Activated CD4-positive, alpha-beta T cell treated with anti-CD3 and anti-CD28 coated beads for 4 hours (primary cell): ENCODE data around the gene SRP14.
"Not testable (repeated sequence)": the region's sequence is repeated elsewhere in the genome, so short reads cannot be mapped to it uniquely, and the experiment has no call there.

Experiments used
- DNase-seq, 2 donors: peaks; one replicate each; pipeline ENCODE4 v3.0.0-alpha.2; 2020

Gene SRP14

DNA sequence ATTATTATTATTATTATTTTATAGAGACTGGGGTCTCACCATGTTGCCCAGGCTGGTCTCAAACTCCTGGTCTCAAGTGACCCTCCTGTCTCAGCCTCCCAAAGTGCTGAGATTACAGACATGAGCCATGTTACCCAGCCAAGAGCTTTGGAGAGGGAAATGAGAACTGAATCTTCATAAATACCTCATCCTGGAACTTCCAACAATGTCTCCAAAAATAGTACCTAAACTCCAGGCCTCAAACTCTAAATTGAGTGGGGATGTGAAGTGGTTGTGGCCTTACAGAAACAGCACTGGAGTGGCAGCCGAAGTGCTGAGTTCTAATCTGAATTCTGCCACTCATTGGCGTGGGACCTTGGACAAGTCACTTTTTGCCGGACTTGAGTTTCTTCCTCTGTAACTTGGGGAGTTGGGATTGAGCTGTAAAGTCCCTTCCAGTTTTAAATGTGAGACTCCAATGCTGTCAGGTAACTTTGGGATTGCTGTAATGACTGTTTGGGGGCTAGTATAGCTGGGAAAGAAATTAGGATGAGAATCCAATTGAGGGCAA lies 10.0 kb upstream of the SRP14 start:
- no peak for DNase-seq

DNA sequence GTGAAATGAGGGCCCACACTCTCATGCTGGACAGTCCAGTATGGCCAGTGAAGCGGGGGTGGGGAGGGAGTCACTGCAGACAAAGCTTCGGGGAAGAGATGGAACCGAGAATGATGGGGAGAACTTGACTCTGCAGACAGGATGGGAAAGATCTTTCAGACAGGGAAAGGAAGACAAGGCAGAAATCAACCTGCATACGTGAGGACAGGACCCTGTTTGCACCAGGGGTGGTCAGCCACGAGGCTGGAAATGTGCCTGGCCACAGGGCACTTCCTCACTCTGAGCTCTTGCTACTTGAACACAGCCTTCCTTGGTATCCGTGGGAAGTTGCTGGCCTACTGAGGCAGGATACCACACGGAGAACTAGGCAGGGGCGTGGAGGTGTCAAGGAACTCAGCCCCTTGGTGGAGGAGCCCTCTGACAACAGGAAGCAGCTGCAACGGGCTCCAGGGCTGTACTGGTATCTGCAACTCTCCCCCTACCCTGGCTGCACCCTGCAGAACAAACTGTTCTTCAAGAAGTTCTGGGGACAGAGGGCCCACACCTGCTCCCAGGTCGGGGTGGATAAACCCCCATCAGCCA lies 9.3 kb upstream of the SRP14 start:
- no peak for DNase-seq

DNA sequence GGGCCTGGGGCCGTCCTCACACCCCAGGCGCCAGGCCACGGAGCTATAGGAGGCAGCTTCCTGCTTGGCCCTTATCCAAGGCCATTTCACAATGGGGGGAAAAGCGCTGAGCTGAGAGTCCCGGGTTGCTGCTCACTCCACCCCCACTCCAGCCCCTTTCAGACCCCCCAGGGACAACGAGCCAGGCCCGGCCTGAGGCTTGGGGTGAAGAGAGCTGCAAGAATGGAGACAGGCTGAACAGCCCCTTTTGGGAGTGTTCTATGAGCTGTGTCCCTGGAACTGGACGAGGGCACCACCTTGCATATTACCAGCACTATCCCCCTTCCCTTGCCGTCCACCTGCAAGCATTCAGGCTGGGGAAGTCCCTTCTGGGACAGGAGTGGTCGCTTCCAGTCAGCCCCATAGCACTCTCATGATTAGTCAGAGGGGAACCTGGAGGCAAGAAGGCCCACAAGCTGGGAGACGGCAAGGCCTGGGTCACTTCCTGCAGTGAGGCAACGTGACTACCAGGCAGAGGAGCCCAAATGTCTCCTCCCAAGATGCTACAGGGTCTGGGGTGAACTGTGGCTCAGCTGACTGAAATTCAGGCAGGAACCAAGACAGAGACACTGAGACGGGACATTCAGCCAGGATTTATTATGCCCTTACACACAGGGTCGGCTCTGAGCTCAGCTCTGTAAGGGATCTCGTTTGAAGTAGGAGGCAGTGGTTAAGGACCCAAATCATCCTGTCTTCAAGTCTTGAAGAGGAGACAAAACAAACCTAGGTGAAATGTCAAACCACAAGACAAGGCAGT lies 8.6 kb upstream of the SRP14 start:
- DNase-seq, result peak; percentile 60 to 63

DNA sequence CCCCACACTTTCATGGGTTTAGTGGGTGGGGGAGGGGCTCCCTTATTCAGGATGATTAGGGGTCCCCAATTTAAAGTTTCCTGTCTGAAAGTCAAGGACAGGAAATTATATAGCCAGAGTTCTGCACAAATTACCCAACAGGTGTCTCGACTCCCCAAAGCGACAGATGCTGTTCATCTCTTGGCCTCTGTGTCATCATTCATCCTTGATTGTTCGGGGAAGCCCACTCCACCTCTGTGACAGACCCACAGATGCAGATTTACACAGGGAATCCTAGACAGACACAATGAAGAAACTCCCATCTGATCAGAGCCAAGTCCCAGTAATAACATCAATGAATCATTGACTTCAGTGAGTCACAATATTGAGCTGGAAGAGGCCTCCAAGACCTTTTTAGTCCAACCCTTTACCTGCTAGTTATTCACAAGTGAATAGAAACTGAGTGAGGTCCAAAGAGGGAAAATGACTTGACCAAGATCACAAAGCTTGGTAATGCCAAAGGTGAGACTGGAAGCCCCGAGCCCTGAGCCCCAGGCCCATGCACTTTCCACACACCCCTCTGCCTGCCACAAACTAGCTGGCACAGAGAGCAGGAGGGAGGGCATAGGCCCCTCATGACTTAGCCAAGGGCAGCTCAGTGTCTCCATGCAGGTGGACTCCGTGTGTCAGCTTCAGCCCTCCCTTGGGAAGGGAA lies 7.9 kb upstream of the SRP14 start:
- DNase-seq, result no peak

DNA sequence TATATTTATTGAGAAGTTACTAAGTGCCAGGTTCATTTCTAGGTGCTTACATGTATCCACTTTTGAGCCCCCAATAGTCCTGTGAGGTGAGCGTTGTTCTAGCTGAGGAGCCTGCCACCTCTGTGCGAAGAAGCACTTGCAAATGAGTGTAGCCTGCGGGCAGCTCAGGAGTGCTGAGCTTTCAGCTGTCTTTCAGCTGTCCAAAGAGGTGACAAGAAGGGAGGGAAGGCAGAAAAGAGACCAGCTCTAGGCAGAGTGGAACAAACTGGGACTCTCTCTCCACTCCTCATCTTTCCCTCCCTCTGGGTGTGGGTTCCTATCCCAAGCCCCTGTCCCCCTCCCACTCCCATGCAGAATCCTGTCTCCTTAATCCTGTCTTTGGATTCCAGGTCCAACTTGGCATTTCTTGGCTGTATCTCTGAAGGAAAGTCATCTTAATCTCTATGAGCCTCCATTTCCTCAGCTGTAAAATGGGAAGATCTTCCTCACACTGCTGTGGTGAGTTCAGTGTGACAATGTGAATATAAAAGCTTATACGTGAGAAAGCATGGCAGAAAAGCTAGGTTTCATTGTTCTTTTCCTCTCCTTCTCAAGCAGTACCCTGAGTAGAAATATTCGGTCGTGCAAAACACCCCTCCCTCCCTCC lies 6.7 kb upstream of the SRP14 start:
- no peak for DNase-seq

DNA sequence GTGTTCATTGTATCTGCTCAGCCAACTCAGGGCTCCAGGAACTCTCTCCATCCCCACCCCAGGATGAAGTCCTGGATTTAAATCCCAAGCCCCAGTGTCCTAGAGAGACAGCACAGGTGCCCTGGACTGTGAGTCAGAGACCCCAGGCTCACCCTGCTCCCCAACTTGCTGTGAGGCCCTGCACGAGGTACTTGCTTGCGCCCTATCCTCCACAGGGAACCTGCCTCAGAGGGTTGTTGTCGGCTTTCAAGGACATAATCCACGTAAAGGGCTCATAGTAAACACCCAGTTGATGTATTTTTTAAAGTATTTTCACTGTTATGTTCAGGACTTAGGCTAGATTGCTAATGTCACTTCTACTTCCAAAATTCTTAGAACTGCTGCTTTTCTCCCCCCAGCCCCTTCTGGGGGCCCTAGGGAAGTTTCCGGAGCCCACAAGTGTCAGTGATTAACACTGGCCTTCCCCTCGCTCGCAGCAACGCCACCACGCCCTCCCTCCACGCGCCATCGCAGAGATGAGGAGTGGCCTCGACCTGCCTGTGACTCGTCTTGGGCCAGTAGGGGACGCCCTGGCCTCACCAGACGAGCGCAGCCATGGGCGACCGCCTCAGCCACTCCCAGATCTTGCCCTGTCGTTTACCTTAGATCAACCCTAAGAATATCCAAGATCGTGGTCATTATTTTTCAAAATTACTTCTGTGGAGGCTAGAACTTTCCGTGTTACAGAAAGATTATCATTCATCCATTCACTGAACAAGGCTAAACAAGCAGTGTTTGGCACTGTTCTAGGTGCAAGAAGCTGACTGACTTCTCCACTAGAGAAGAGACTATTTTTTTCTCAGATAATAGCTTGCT lies 6.0 kb upstream of the SRP14 start:
- DNase-seq, result peak; percentile 81 to 84

DNA sequence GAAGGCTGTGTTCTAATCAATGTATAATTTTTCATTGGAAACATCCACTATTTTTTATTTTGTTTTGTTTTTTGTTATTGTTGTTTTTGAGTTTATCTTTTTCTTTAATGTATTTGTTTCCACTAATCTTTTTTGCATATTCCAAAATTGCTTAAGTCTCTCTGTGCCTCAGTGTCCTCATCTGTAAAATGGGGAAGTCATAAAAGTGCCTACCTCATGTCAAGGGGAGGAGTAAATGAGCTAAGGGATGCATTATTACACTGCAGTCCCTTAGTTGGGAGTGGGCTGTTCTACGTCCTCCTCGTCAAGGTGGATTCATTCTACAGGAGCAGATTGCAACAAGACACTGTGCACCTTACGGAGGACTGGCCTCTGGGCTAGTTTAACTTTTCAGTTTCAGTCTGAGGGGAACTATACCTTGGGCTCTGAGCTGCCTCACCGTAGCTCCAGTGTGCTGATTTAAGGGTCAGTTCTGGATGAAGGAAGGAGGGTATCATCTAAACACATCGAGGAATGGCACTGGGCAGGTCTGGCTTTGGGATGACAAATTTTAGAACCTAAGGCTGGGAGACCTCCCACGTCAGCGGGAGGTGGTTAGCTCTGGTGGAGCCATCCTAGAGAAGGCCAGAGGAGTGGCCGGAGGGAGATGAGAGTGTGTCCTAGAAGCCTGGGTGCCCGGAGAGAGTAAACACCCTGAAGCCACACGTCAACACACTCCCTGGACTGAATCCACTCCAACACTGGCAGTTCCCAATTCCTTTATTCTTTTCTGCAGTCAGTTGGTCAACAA lies 5.1 kb upstream of the SRP14 start:
- no peak for DNase-seq

DNA sequence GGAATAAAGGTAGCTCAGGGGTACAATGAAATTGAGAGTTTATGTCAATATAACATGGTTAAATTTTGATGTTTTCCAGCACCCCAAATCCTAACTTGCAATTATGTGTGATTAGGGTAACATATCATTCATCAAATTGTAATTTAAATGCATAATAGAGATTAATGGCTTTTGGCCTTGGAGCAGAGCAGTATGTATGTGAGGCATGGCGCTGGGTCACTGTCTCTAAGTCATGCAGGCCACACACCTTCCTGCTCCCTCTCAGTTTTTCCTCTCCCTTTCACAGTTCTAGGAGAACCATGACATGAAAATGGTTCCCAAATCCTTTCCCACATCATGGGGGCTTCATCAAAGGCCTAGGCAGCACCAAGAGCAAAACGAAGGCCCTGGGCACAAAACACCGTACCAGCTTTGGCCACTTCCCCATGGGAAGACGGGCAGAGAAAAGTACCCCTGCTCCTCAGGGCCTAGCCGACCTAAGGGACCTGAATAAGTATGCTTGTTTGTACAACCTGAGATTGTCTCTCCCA lies 3.9 kb upstream of the SRP14 start:
- DNase-seq, result no peak

DNA sequence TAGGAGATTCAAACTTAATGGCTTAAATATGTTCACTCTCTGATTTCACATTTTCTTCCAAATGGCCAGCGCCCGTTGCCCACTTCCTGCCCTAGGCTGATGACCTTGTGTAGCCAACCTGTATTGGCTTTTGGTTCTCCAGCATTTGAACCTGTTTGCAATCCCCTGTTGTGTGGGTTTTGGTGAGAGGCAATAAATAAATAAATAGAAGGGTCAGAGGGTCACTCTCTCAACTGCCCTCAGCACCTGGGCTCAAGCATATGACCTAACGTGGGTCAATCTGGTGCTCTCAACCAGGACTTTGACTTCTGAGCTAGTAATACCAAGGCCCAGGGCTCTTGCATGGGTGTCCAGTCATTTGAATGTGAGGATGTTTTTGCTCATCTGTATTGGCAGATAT lies 1.8 kb upstream of the SRP14 start:
- DNase-seq, result no peak

DNA sequence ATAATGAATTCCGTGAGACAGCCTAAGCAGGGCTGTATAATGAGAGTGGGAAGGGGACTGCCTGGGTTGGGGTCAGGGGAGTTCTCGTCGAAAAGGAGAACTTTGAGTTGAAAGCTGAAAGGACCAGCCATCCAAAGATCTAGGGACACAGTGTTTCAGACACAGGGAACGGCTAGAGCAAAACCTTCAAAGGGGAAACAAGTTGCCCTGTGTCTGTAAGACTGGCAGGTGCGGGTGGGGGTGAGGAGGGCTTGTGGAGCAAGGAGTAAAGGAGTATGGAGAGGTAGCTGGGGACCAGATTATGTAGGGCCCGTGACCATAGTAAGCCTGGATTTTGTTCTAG lies 1.3 kb upstream of the SRP14 start:
- DNase-seq, result no peak

DNA sequence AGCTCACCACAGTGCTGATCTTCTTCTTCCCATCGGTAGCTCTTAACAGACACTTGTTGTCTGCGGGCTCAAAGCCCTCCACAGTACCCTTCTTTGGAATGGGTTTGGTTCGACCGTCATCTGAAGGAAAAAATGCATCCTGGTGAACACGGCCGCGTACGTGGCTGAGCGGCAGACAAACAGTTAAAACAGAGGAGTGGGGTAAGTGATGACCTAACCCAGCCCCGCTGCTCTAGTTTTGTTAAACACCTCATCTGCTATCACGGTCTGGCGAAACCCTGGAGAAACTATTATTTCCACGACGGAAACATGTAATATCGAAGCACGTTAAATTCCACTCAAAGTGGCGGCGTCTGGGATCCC lies 725 bp downstream of the SRP14 start:
- DNase-seq, result no peak

DNA sequence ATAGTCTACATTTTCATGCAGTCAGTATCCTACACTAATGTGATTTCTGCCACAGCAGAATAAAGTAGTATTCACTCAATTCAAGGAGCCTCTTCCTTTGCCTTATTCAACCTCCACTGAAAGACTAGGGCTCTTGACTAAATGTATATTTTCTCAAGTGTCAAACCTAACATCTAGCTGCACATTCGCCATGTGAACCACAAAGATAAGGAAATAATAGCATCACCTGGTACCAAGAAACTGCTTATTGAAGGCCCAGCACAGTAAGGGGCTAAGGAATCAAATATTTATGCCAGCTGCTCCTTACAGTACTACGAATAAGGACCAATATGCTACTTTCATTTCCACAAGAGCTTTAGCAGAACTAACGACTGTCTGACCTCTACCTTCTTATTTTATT lies 1.3 kb downstream of the SRP14 start:
- DNase-seq, result no peak

DNA sequence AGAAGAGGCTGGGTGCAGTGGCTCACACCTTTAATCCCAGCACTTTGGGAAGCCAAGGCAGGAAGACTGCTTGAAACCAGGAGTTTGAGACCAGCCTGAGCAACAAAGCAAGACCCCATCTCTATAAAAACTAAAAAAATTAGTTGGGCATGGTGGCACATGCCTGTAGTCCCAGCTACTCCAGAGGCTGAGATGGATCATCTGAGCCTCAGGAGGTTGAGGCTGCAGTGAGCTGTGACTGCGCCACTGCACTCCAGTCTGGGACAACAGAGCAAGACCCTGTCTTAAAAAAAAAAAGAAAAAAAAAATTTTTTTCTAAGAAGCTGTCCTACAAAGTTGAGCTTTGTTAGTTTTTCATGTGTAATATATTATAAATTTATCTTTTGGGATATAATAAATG lies 3.8 kb downstream of the SRP14 start:
- DNase-seq, result not testable (repeated sequence)

DNA sequence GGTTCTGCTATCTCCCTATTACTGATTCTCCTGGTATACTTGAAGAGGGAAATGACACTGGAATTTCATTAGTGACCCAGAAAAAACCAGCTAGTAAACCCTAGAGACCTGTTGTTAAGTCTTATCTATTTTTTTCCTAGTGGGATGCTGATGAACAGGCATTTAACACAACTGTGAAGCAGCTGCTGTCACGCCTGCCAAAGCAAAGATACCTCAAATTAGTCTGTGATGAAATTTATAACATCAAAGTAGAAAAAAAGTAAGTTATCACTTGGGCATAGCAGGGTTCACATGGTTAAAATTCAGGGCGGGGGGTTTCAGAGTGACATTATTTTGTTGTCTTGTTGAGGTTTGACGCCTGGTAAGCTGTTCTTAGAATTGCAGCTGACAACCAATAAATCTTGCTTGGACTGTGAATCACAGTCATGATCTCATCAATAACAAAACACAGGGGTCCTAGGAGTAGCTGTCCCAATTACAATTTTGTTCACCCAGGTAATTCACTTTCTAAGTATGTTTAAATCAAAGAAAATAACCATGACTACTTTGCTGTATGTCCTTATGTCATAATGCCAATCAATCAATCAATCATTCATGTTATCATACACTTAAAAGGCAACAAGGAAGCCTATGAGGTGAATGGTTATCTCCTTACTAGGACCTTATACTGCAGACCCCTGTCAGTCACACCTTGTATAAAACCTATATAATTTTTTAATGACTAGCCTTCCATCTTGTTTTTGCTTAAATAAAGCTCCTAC lies 4.6 kb downstream of the SRP14 start:
- no peak for DNase-seq

DNA sequence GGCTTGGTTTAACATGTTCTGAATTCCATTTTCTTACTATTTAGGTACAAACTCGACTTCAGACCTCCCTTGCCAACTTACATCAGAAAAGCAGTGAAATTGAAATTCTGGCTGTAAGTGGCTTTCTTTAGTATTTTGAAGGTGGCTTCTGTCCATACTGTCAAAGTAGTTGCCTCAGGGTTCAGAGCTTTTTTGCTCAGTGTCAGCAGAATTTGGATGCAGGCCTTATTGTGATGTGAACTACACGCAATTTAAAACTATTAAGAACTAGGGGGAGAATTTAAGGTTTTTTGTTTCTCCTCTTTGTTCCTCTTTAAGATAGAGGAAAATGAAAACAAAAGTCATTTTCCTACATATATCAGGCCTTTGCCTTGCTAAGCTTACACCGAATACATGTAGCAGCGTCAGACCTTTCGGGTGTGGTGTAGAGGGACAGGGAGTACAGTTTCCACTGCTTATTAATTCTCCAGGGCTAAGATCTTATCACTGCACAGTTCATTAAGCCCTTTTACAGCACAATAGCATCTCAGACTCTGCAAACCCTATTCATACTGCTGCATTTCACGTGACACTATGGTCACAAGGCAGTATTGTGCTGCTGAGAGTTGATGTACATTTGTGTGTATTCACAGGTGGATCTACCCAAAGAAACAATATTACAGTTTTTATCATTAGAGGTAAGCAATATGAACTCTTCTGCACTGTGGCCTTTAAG lies 6.7 kb downstream of the SRP14 start:
- DNase-seq, result no peak

DNA sequence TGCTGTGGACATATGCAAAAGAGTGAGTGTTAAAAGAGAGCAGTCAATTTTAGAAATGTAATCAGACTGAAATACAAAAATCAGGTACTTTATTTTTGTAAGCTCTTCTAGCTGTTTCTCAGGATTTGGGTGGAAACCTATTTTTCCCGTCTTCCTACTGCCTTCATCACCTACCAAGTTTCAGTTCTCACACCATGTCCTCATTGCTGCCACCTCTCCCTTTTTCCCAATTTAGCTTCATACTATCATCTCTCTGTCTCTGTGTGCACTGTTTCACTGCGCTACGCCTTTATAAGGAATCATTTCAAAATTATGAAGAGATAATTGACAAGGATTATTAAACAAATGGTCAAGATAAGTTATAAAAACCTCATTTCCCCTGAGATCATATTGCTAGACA lies 7.7 kb downstream of the SRP14 start:
- DNase-seq, result no peak

DNA sequence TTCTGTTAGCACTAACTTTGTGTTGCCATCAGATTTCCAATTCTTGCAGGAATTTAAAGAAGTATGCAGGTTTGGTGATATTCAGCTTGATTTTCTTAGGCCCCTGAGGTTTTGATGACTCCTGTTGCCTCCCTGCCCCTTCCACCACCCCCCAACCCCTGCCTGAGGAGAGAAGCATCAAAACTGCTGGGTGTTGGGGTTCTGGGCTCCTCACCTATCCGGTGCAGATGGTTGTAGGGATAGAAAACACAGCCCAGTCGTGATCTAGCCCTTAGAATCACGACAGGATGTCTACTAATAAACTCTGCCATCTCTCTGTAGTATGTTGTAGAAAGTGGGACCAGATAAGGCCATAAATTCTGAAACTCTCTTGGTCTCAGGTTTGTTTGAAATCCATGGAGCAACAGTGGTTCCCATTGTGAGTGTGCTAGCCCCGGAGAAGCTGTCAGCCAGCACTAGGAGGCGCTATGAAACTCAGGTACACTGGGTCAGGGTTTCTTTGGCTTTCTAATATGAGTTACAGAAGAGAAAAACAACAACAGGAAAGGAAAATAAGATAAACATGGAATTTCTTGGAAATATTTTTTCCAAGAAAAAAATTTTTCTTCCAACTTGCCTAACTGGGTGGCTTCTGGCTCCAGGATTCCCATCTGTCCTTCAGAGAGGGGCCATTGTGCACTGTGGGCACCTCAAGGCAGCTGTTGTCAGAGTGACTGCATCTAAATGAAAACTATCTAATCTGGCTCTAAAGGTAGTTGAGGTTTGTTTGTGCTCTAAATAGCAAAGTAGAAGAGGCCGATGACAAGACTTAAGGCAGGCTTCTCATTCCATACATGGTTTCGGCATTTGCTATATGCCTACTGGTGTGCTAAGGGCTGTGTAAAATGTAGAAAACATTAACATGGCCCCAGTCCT lies 8.7 kb downstream of the SRP14 start:
- DNase-seq, result no peak

DNA sequence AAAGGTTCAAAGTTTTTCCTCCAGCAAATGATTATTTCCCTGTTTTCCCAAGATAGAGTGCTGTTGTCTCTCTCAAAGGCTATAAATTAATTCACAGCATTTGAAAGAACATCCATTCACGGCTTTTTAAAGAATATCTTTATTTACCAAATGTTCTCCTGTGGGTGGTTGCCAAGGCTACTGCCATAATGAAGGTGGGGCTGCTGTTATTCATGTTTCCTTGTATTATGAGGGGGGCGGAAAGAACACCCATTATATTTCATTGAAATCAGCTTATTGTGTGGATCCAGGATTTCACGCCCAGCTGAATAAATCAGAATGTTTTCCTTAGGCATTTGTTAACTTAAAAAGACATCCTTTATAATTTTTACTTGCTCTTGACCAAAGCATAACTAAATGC lies 10.1 kb downstream of the SRP14 start:
- DNase-seq, result no peak

DNA sequence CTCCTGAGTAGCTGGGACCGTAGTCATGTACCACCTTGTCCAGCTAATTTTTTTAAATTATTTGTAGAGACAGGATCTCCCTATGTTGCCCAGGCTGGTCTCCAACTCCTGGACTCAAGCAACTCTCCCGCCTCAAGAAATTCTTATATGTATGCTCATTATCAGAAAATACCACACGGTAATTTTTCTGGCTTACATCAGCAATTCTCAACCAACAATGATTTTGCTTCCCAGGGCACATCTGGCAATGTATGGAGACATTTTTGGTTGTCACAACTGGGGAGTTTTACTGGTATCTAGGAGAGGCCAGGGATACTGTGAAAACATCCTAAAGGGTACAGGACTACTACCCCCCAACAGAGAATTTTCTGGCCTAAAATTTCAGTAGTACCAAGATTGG lies 10.8 kb downstream of the SRP14 start:
- no peak for DNase-seq
